NCI-H2227 treated with DMSO at 0.1 percent for 48 hours (cell line): Measurements from ENCODE around the gene NLE1.
"Not testable (repeated sequence)": the region's sequence is repeated elsewhere in the genome, so short reads cannot be mapped to it uniquely, and the experiment has no call there.

Source experiments
- DNase-seq: peaks from one replicate; lab custom pipeline; 2025; lab: John Stamatoyannopoulos, UW

The NLE1 gene

DNA sequence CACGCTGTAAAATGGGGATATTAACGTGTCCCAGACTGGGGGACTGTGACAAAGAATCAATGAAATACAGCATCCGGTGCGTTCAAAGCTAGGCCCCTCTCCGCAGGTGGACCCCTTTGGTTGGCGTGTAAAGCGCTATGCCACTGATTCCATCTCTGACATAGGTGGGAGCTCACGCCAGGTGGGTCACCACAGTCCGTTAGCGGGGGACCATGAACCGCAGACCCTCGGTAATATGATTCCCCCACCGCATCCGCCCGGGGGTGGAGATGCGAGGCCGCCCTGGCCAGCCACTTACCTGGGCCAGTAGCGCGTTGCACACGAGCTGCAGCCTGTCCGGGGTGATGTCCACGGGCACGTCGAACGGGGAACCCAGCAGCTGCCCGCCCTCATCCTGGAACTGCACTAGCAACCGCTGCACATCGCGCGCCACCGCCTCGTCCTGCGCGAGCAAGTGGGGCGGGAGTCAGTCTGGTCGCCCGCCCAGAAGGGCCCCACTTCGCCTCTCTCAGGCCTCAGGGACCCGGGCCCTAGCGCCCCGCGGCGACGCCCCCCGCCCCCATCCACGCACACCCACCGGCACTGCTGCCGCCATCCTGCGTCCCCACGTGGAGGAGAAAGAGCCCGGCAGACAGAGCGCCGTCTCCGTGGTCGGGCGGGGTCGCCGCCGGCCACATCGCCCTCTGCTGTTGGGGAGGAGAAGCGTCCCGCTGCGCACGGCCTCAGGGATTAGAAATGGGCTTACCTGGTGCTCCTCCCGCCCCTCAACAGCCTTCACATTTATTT lies at the start of gene NLE1:
TSS of gene NLE1 (minus strand) at position 623 of the 786 bp plus-strand sequence. CDS start at position 595, 28 bp downstream.
- DNase-seq: peak; percentile 75

DNA sequence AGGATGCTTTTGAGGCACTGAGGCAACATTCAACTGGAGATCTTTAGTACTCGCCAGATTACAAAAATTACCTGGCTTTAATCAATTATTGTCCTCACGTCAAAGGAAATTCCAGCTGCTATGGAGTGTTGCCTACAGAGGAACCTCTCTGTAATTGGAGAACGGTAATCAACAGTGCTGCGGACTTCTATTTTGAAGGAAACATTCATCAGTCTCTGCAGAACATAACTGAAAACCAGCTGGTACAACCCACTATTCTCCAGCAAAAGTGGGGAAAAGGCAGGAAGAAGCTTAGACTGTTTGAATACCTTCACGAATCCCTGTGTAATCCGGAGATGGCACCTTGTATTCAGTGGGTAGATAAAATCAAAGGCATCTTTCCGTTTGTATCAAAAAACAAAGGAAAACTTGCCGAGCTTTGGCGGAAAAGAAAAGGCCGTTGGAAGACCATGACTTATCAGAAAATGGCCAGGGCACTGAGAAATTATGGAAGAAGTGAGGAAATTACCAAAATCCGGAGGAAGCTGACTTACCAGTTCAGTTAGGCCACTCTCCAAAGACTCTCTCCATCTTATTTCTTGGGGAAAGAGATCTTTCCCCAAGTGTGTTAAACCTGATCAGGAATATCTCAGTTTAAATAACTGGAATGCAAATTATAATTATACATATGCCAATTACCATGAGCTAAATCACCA lies 49.0 kb upstream of the NLE1 start:
- DNase-seq: no peak

DNA sequence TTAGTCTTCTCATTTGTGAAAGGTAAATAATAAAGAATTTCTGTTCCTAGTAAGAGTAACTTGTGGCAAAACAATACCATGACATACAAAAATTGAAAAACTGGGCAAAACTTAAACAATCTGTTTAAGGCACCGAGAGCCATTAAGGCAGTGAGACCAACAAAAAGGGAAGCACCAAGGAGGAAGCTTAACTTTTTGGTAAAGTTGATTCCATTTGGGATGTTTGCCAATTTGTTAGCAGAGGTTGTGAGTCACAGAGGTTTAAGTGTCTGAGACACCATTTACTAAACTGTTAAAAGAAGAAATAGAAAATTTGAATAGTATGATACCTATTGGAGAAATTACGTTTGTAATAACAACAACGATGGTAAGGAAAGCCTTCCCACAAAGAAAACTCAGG lies 47.2 kb upstream of the NLE1 start:
- no peak for DNase-seq

DNA sequence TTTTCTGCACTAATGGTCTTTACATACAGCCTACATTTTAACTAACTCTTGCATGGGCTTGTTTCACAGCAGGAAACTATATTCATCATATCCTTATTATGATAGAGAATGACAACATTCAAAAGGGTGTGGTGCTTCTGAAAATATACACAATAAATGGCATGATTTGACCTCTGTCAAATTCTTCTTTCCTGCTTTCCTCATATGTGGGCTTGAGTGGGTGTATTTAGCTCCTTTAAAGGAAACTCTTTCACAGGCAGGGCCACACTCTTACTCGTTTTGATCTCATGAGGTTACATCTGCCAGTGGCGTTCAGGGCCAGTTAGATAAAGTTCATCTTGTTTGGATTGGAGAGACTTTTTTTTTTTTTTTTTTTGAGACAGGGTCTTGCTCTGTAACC lies 46.0 kb upstream of the NLE1 start:
- DNase-seq: no peak

DNA sequence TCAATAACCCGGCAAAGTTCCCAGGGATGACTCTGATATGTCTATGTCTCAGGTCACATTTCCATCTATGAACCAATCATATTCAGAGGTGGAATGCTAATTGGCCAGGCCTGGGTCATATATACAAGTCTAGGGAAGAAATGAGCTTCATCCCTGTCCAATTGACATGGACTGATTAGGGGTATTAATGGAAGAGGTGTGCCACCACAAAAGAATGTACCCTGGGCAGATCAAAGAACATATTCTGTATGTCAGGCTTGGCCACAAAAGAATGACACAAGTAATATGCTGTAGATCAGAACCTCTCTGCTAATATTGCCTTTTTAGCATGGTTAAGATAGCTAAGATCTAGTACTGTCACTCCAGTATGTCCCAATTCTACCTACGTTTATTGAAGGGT lies 45.4 kb upstream of the NLE1 start:
- DNase-seq: no peak

DNA sequence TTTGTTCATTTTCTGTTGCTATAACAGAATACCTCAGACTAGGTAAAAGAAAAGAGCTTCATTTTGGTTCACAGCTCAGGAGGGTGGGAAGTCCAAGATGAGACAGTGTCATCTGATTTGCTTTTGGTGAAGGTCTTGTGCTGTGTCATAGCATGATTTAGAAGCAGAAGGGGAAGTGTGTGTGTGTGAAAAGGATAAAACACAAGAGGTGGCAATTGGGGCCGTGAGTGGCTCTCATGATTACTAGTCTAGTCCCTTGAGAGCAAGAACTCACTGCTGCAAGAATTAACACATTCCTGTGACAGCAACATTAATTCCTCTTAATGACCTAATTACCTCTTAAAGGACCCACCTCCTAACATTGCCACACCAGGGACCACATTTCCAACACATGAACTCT lies 43.7 kb upstream of the NLE1 start:
- no peak for DNase-seq

DNA sequence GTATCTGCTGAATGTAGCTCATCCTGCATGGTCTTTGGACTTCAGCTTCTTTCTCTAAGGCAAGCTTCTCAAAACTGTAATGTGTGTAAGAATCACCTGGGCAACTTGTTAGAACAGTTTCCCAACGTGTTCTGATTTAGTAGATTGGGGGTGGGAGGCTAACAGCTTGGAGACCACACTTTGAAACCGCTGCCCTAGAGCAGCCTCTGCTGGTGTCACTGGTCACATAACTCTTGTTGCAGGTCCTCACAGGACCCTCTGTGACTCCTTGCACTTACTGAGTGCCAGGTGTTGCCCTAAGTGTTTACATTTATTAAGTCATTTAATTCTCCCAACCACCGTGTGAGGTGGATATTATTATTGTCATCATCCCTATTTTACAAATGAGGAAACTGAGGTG lies 42.2 kb upstream of the NLE1 start:
- DNase-seq: no peak

DNA sequence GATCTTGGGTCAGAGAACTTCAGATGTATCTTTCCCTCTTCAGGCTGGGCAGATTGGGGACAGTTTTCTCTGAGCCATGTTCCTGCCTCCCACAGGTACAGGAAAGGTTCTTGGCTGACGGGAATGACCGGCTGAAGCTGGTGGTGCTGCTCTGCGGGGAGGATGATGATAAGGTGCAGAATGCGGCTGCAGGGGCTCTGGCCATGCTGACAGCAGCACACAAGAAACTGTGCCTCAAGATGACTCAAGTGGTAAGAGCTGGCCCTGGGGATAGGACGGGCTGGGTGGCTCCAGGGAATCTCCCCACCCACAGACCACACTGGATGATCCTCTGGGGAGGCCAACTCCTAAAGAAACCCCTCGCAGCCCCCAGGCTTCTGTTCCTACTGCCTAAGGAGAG lies 41.2 kb upstream of the NLE1 start:
- DNase-seq: no peak

DNA sequence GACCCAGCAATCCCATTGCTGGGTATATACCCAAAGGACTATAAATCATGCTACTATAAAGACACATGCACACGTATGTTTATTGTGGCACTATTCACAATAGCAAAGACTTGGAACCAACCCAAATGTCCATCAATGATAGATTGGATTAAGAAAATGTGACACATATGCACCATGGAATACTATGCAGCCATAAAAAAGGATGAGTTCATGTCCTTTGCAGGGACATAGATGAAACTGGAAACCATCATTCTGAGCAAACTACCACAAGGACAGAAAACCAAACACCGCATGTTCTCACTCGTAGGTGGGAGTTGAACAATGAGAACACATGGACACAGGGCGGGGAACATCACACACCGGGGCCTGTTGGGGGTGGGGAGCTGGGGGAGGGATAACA lies 37.3 kb upstream of the NLE1 start:
- DNase-seq: not testable (repeated sequence)

DNA sequence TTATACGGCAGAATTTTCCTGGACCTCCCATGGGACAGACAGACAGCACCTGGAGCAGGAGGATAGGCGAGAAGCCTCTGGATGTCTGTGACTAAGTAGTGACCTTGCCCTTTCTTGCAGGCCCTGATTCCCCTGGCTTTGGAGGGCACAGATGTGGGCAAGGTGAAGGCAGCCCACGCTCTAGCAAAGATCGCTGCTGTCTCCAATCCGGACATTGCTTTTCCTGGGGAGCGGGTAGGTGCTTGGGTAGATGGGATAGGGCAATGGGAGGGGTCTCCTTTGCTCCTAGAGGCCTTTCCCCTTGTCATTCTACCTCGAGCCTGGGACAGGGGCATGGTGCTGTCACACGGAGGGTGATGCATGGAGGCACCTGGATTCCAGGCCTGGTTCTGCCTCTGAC lies 34.8 kb upstream of the NLE1 start:
- DNase-seq: no peak

DNA sequence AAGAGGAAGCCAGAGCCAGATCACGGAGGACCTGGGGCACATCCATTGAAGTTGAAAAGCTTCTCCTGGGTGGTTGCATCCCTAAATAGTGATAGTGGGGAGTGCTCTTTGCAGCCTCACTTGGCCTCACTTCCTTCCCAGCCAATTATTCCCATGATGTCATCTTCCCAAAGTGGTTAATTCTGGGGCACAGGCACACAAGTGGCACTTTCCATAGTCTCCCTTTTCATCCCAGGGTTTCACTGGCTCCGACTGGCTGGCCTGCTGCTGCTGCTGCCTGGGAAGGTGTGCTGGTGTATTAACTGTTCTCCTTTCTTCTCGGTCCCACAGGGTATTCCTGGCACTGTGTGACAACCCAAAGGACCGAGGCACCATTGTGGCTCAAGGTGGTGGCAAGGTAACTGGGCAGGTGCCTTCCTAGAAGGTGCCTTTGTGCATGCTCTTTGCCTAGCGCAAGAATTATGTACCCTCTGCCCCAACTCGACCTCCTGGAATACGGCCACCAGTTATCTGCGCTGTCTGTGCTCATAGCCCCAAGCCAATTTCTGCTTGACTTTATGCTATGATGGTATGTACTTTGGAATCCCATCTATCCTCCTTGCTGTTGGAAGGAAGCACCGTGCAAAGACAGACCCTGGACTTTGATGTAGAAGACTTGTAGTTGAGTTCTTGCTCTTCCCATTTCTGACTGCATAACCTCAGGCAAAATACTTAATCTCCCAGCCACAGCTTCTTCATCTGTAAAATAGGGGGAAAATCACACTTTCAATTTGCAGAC lies 33.7 kb upstream of the NLE1 start:
- no peak for DNase-seq

DNA sequence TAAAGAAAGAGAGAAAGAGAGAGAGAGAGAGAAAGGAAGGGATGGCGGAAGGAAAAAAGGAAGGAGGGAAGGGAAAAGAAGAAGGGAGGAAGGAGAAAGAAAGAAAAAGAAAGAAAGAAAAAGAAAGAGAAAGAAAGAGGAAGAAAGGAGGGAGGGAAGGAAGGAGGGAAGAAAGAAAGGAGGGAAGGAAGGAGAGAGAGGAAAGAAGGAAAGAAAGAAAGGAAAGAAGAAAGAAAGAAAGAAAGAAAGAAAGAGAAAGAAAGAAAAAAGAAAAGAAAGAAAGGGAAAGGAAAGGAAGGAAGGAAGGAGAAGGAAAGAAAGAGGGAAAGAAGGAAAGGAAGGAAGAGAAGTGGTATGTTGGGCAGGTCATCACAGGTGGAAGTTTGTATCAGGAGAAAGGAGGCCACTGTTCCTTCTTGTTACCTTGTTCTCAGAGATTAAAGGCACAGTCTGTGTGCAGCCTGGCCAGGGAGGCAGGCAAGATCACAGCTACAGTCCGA lies 32.8 kb upstream of the NLE1 start:
- DNase-seq: no peak

DNA sequence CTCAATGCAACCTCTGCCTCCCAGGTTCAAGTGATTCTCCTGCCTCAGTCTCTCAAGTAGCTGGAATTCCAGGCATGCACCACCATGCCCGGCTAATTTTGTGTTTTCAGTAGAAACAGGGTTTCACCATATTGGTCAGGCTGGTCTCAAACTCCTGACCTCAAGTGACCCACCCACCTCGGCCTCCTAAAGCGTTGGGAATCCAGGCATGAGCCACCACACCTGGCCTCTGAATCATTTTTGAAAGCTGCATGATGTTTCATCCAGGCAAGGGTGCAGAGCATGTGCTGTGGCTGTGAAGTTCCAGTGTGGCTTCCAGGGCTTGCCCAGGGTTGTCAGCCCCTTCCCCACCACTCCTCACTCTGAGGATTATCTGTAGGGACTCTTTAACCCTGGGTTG lies 30.2 kb upstream of the NLE1 start:
- not testable (repeated sequence) for DNase-seq

DNA sequence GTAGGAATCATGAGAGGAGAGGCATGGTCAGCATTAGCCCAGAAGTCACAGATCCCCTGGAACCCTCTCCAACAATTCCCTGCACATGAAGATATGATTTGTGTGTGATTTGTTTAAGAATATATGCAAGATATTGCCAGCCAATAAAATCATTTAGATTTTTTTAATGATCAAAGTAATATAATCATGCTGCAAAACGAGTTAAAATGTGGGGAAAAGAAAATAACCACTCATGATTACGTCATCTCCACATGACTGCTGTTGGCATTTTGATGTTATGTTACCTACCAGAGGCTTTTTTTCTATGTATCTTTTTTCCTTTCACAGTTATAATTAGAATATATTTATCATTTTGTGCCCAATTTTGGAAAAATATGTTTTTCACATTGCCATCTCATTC lies 29.7 kb upstream of the NLE1 start:
- no peak for DNase-seq

DNA sequence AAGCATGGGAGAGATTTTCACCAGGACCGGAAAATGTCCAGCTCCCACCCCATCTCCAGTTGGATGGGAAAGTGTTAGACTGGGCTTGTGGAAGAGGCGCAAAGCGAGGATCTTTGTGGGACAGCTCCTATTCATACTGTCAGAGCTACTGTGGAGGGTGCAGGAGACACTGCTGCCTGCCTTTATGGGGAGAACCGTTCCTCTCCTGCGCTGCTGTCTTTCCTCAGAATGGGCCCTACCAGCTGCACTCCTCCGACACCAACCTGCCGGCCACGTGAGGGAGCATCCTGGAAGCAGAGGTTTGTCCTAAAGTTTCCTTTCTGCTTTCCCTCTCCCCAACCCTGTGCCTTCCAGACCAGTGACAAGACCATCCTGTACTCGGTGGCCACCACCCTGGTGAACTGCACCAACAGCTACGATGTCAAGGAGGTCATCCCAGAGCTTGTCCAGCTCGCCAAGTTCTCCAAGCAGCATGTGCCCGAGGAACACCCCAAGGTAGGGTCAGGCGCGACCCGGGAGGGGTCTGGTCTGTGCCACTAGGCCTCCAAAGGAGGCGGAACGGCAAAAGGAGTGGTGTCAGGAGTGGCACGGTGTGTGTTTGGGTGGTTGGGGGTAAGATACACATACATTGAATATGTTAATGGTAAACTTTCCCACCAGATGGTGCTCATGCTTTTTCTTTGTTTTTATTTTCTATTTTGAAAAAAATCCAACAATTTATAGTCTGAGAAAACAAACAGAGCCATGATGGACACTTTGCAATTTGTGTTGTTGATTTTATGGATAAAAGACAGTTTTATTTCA lies 29.1 kb upstream of the NLE1 start:
- no peak for DNase-seq

DNA sequence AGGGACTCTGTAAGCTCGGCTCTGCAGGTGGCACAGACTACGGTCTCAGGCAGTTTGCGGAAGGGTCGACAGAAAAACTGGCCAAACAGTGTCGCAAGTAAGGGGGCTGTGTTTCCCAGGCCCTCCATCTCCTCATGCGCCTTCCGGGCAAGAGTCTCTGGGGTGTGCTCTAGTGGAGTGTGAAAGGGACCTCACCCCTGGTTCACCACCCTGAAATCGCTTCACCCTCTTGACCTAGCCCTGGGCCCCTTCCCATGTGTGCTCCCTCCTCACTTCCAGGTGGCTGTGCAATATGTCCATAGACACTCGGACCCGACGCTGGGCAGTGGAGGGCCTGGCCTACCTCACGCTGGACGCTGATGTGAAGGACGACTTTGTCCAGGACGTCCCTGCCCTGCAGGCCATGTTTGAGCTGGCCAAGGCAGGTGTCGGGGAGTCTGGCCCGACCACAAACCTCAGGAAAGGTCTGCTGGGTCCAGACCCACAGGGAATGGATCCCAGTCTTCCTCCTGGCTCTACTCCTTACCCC lies 27.8 kb upstream of the NLE1 start:
- DNase-seq: no peak

DNA sequence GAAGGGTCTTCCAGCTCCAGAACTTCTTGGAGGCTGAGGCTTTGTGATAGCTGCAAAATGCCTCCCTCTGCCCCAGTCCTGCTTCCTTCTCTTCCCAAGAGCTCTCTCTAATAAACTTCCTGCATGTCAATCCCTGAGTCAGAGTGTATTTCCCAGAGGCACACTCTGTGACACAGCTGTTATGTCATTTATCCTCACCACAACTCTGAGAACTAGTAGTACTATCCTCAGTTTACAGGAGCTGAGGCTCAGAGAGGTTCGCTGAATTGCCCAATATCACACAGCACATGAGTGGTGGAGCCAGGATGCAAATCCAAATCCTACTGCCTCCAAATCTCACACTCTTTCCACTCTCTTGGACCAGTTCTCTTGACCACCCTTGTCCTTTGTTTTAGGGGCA lies 25.6 kb upstream of the NLE1 start:
- DNase-seq: no peak

DNA sequence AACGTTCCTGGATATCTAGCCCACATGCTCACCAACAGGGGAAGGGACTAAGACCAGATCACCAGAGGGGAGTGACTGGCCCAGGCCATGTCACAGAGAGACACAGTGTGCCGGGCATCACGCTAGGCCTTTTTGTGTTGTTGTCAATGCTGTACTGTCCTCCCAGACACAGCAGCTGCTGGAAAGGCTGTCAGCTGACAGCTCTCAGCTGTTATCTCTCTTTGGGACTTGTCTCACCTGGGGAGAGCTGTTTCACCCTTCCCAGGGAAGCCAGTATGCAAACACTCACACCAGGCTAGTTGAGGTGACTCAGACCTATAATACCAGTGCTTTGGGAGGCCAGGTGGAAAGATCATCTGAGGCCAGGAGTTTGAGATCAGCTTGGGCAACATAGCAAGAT lies 24.9 kb upstream of the NLE1 start:
- DNase-seq: no peak

DNA sequence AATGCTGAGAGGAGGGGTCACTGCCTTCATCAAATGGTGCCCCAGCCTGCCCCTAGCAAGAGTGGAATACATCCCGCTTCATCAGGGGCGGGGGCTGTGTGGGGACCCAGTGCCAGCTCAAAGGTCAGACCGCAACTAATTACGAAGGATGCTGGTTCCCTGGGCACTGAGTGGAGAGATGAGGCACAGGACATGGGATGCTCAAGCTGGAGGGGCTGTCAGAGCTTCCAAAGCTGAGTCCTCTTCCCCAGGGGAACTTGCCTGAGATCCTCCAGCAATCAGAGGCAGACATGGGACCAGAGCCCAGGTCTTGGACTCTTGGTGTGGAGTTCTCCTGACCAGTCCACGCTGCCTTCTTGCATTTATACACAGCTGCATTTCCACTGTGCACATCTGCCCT lies 24.4 kb upstream of the NLE1 start:
- no peak for DNase-seq

DNA sequence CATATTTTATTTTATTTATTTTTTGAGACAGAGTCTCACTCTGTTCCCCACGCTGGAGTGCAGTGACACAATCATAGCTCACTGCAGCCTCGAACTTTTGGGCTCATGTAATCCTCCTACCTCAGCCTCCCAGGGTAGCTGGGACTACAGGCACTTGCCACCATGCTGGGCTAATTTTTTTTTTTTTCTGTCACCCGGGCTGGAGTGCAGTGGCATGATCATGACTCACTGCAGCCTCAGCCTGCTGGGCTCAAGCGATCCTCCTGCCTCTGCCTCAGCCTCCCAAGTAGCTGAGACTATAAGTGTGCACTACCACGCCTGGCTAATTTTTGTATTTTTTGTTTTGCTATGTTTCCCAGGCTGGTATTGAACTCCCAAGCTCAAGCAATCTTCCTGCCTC lies 22.6 kb upstream of the NLE1 start:
- DNase-seq: no peak

DNA sequence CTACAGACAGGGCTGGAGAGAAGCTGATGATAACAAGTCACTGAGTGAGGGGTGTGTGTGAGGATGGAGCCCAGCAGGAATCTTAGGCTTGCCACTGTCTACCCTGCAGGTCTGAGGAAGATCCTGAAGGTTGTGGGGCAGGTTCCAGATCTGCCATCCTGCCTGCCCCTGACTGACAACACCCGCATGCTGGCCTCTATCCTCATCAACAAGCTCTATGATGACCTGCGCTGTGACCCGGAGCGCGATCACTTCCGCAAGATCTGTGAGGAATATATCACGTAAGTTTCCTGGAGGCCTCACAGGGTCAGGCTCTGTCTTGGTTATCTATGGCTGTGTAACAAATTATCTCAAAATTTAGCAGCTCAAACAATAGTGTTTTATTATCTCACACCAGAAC lies 21.8 kb upstream of the NLE1 start:
- DNase-seq: no peak

DNA sequence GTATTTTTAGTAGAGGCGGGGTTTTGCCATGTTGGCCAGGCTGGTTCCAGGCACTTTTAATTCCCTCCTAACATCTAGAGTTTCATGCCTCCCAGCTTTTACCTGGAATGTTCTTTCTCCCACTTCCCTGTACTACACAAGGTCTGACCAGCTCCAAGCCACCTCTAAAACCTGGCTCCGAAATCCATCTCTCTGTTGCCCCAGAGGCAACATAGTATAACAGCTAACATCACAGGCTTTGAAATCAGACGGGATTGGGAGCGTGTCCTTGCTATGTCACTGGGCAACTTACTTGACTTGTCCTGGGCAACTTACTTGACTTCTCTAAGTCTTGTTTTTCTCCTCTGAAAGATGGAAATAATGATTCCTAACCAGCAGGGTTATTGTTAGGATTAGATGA lies 20.7 kb upstream of the NLE1 start:
- DNase-seq: no peak
